Activated T-cell treated with anti-CD3 and anti-CD28 coated beads for 24 hours (primary cell): ENCODE measurements around the gene ZNF407.
"Not testable (repeated sequence)": the region's sequence is repeated elsewhere in the genome, so short reads cannot be mapped to it uniquely, and the experiment has no call there.

Experiments used
- DNase-seq: peaks from one replicate; pipeline ENCODE4 v3.0.0-alpha.2; 2020; ENCODE audit warnings: low read depth

The ZNF407 gene

DNA sequence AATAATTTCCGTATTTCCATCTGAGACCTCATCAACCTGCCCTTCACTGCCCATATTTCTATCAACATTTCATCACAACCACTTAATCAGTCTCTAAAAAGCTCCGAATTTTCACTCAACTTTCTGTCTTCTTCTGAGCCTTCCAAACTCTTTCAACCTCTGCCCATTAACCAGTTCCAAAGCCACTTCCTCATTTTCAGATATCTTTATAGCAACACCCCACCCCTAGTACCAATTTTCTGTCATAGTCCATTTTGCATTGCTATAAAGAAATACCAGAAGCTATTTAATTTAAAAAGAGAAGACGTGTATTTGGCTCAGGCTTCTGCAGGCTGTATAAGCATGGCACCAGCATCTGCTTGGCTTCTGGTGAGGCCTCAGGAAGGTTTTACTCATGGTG is 504.2 kb downstream of the ZNF407 start:
- DNase-seq: no peak

DNA sequence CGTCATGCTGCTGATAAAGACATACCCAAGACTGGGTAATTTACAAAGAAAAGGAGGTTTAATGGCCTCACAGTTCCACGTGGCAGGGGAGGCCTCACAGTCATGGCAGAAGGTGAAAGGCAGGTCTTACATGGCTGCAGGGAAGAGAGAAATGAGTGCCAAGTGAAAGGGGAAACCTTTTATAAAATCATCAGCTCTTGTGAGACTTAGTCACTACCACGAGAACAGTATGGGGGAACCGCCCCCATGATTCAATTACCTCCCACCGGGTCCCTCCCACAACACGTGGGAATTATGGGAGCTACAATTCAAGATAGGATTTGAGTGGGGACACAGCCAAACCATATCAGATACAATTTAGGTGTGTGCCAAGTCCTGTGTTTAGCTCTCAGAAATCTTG is 506.4 kb downstream of the ZNF407 start:
- not testable (repeated sequence) for DNase-seq

DNA sequence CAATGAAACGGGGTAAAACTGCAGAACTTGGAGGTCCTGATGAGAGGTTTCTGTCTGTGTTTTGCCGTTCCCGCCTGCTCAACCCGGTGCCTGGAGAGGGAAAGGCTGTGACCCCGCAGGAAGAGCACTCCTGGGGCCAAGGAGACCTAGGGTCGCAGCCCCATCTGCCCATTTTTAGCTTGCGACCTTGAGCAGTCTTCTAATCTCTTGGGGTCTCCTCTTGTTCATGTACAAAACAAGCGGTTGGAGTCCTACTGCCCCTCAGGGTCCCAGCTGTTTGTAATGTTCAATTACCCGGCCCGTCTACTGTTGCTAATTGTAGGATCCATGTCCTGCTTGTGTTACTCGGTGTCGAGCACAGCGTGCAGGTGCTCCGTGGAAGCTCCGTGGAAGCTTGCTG is 506.8 kb downstream of the ZNF407 start:
- DNase-seq: no peak

DNA sequence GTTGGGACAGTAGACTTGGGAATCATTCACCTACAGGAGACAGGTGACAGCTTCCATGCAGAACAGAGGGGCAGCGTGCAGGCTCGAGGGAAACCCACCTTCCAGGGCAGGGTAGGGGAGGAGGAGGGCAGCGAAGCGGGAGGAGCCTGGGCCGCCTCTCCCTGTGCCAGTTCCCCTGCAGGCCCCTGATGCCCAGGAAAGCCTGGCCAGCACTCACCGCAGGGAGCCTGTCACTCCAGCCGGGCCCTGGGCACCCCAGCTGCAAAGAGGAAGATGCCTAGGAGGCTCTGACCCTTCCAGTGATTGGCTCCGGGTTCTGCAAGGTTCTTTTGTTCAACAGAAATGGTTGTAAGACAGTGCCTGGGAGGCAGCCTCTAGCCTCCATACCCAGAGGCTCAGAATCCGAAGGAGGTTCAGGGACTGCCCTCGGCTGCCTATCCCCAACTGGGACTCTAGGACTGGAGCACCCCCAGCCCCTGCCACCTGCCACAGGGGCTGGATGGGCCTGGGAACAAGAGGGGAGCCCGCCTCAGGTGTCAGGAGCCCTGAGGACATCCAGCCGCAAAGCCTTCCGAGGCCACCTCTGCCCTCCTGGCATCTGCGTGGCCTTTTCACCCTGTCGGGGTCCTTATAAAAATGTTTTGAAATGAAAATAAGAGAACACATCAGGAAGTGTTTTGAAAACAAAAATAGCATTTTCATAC is 508.0 kb downstream of the ZNF407 start:
- no peak for DNase-seq

DNA sequence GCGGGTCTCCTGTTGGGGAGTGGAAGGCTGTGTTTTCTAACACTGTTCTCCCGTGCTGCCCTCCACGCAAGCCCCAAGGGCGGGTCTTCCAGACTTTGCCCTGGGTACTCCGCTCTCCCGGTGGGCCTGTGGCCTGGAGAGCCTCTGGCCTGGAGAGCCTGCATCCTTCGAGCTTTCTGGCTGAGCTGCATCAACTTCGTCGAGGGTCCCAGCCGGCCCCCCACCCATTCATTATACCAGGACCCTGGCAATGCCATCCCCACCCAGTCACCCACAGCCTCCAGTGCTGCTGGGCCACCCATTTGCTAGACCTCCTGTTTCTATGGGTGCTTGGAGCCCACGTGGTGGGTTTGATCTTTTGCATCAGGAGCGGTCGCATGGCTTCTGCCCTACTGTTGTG is 509.1 kb downstream of the ZNF407 start:
- no peak for DNase-seq

DNA sequence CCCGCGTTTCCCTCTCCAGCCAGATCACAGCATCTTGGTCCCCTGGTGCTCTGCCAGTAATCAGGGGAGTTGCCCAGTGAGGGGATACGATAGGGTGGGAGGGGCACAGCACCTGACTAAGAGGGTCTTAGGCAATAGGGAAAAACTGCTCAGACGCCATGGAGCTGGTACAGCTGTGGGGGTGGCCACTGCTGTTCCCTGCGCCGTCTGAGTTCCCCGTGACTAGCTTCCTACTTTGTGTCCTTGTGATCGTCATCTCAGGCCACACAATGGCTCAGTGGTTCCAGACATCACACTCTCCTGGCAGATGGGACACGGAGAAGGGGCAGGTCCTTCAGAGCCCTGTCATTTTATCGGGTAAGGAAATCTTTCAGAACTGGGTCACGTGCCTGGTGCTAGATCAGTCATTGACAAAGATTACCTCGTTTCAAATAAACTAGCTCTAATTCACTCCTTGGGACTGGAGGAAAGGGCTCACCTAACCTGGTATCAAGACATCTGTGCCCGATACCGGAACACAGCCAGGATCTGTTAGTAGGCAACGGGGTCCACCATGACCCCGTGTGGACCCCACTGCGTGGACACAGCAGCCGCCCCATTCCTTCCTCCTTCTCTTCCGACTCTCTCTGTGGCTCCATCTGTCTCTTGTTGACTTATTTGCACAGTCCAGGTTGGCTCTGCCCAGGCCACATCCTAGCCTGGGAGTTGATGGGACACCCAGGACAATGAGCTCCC is 509.7 kb downstream of the ZNF407 start:
- no peak for DNase-seq

DNA sequence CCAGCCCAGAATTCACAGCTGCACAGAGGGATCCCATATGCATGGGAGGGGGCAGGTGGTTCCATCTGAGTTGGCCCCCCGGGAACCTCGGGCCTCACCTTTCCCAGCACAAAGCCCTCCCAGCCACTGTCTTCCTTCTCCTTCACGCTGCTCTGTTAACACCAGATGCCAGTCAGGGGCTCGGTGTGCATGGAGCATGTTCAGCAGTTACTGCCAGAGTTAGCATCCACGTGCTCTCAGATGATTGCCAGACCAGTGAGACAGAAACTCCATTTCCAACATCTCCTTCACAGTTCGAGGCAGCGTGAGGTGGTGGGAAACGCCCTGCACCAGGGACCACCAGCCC is 510.2 kb downstream of the ZNF407 start:
- DNase-seq: no peak

DNA sequence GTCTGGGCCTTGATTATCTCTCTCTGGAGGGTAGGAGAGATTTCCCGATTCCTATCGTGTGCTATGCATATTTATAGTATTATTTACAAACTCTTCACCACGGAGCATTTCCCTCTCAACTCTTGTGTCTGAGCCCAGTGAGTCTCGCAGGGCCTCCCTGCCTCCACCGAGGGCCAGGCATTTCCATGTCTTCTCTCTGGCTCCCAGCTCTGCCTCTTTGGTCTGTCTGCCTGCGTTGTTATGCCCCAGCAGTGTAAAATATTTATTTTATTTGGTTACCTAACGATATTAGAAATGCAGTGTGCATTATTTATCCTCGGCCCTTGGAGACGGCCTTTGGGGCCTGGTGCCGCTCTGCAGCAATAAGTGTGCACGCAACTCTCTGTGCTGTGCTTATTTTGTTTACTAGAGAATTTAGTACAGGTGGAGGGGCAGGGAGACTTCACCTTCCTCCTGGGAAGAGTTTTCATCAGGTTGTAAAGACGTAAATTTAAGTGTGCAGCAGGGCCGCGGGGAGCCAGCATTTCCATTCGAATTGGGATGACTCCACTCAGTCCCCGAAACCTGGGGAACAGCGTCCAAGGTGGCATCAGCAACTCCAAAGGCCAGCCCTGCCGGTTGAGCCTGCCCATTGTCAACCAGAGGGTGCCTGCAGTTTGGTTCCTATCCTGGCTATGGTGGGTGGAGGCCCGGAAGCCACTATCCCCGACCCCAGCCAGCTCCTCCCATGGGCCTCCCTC is 511.1 kb downstream of the ZNF407 start:
- no peak for DNase-seq

DNA sequence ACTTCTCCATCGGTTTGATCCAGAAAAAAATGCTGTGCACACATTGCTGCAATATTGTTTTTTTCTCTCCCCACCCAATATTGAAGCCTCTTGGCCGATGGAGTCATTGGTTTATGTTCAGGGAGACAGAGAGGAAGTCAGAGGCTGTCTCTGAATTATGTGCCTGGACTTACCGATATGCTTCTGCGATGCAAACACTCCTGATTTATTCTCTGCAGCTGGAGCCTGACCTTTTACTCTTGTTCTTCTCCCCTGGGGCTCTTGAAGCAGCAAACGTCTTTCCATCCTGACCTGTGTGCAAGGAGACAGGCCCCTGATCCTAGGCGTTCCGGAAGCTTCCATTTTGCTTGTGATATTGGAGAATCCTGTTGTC is 511.6 kb downstream of the ZNF407 start:
- no peak for DNase-seq

DNA sequence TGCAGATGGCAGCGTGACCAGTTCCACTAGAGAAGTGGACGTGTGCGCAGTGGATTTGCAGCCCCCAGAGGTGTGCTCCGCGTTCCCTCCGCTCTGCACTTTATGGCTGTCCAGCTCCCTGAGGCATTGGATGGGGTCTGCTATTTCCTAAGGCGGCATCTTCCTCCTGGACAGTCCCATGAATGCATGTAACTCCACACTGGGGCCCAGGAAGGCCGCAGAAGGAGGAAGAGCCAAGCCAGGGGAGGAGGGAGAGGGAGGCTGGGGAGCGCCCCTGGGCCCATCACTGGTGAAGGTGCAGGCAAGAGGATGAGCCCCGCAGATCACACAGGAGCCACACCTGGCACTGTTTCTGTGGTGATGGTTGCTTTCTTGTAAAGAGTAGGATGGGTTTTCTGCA is 512.1 kb downstream of the ZNF407 start:
- no peak for DNase-seq

DNA sequence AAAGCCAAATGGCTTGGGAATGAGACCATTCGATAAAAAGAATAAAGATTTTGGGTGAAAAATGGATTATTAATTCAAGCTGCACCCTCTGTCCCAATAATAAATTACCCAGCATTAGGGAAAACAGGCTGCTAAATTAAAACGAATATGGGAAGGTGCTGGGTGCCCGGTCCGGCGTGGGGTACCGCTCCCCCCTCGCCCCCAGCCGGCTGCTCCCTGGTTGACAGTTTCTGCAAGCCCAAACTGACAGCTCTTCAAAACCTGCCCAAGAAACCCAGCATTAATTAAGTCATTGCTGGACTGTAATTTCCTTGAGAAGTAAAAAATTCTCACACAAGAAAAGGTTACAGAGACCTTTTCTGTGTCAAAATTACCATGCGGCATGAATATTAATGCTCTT is 512.6 kb downstream of the ZNF407 start:
- no peak for DNase-seq

DNA sequence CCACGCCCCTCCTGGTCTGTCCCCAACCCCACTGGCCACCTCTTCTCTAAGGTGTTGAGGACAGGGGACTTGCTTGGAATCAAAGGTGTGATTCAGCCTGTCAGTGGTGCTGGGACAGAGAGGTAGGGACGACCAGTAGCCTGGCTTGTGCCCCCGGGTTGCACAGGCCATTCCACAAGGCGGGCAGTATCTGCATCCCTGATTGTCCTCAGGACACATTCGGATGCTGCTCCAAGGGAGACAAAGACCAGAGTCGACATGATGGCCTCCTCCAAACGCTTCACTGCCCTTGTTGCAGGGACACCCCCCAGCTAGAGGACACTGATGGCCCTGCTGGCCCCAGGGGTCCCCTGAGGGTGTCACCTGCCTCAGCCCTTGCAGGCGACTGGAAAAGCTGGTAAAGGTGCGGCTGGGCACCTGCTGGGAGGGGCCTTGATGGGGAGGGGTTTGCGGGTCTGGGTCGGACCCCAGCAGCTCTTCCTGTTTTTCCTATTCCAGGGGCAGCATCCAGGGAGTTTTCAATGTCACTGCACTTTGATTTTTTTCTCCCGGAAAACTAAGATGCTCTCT is 513.3 kb downstream of the ZNF407 start:
- no peak for DNase-seq

DNA sequence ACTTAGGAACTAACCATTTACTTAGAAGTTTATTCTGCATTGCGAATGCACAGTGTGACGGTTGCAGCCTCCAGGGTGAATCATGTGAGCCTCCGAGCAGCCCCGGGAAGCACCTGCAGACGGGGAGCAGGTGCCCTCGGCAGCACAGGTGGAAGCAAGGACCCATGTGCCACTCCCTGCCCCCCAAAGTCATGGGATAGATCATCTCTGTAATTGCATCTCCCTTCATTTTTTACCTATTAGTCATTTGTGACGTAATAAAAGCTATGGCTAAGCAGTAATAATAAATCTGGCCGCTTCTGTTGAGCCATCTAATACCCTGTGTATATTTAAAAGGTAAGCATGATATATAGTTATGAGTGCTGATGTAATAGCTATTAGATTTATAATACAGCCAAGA is 514.1 kb downstream of the ZNF407 start:
- no peak for DNase-seq

DNA sequence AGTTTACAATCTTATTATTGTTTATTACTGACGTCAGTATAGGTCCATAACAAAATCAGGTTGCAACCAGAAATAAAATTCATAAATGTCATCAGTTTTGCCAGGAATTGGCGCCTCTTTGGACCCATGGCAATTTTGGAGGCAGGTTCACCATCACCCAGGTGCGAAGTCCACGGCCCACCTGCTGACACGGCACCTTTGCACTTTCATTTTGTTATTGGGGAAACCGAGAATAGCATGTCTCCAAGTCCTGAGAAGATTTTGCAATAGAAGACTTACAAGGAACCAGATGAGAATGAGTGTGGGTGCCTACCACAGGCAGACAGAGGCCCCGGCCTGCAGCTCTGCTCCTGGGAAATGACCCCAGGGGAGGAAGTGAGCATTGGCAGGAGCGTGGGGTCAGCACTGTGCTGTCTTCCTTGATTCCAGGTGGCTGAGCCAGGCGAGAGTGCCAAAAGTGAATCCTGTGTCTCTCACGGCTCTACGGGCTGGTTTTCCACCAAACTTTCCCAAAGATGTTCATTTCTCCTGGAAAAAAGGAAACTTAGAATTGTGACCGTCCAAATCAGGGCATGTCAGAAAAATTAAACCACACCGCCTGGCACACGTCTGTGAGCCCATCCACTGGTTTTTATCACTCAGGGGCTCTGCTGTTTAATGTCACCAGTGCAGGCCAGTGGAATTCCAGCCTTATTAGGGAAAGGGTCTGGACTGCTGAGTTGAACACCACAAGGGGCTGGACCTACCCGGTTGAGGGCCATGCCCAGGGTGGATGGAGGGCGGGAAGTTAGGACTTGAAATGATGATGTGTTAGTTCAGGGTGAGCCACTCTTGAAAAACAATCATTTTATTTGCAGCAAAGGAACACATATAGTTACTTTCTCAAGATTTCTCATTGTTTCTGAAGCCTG is 514.8 kb downstream of the ZNF407 start:
- no peak for DNase-seq

DNA sequence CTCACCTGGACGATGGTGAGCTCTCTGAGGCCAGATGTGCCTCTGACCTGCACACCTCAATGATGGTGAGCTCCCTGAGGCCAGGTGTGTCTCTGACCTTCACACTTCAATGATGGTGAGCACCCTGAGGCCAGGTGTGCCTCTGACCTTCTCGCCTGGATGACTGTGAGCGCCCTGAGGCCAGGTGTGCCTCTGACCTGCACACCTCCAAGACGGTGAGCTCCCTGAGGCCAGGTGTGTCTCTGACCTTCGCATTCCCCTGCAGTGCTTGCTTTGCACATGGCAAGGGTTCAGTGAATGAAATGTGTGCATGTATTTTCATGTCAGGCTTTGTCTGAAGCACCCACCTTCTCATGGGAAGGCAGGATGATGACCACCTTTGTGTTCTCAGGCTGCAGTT is 515.8 kb downstream of the ZNF407 start:
- DNase-seq: no peak

DNA sequence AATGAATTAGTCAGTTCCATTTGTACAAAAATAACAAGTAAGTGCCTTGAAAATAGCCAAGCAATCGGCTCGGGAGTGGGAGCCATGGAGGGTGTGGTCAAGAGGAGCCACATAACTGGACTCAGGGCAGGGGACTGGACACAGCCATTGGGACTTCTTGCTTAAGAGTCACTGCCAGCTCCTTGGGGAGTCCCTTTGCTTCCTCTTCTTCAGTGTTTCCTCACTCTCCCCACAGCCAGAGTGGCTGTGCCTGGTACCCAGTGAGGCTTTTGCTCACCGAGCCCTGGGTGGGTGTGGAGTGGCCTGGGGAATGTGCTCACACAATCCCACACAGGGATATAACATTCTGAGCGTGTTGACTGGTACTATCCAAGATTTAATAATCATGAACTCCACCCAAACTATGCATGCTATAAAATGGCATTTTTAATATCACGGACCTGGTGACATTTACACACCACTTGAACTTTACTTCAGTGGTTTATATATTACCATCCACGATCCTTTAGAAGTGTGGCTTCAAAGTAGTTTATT is 516.6 kb downstream of the ZNF407 start:
- DNase-seq: no peak
